A549 (cell line): ENCODE measurements around the gene TNFRSF11A. TPM values are rescaled to one million over a fixed set of nuclear protein-coding genes. Genes with fewer than 3 reads are reported as not detected.

ENCODE experiments used
- ATAC-seq, 2 experiments: fragments of 200-7000 bp in 1 of 2; fragments of >200 bp in 1 of 2; cut with Nextera tagmentation in 1 of 2; cut with Tn5 transposase in 1 of 2; 3 replicates each; pipeline versions ENCODE4 v1.8.0 to v1.9.1; 2018 to 2020; ENCODE audit warnings: mild to moderate bottlenecking in 1 of 2, moderate library complexity in 1 of 2
- CTCF ChIA-PET: fragments of 300-600 bp; sonication (Branson Sonifier 250); formaldehyde crosslinking; extraction: SDS; loops from one replicate; lab custom pipeline; 2021; ENCODE audit warnings: antibody characterized with exemption, inconsistent platforms; lab: Yijun Ruan, JAX
- POLR2A ChIA-PET: fragments of 350-600 bp; formaldehyde crosslinking; extraction: SDS; loops from one replicate; lab custom pipeline; 2021; ENCODE audit warnings: antibody characterized with exemption, inconsistent platforms; lab: Yijun Ruan, JAX
- DNase-seq, 2 experiments: peaks; one replicate each; pipeline versions ENCODE4 v3.0.0 to v3.0.0-alpha.2; 2011 to 2016; ENCODE audit warnings: low read depth in 1 of 2, low spot score in 1 of 2
- FAIRE-seq: peaks from 2 replicates; lab custom pipeline; 2011; peaks lifted over from hg19 to GRCh38; lab: Jason Lieb, UNC
- H3K27ac ChIP-seq, 2 experiments: fragments of >200 bp; sonication (Bioruptor Twin); formaldehyde crosslinking; 3 replicates each; pipeline ENCODE4 v1.5.1; 2016 to 2017
- H3K4me1 ChIP-seq: fragments of >200 bp; sonication (Bioruptor Twin); formaldehyde crosslinking; 3 replicates; pipeline ENCODE4 v1.6.1; 2016
- H3K4me2 ChIP-seq: fragments of >200 bp; sonication (Bioruptor Twin); formaldehyde crosslinking; 3 replicates; pipeline ENCODE4 v1.6.1; 2016
- H3K4me3 ChIP-seq: fragments of >200 bp; sonication (Bioruptor Twin); formaldehyde crosslinking; 3 replicates; pipeline ENCODE4 v1.5.1; 2016
- H3K9me3 ChIP-seq: fragments of >200 bp; sonication (Bioruptor Twin); formaldehyde crosslinking; 3 replicates; pipeline ENCODE4 v1.6.1; 2016
- CBX2 ChIP-seq: fragments of 200-600 bp; sonication (generic); IDR thresholded peaks from 2 replicates; pipeline ENCODE4 v1.6.1; 2016; ENCODE audit warnings: low read depth, mild to moderate bottlenecking, borderline replicate concordance
- CBX8 ChIP-seq: fragments of 200-600 bp; sonication (generic); IDR thresholded peaks from 2 replicates; pipeline ENCODE4 v1.6.1; 2016
- CHD2 ChIP-seq: fragments of 150-350 bp; IDR thresholded peaks from 2 replicates; pipeline ENCODE4 v1.6.1; 2014; ENCODE audit warnings: low read length; ENCODE audit not compliant: partially characterized antibody
- E2F6 ChIP-seq: IDR thresholded peaks from 2 replicates; pipeline ENCODE4 v1.6.1; 2012; ENCODE audit warnings: low read depth, borderline replicate concordance
- EHF ChIP-seq: fragments of 250-450 bp; sonication (Bioruptor Pico); IDR thresholded peaks from 2 replicates; pipeline ENCODE4 v1.5.0; 2020; ENCODE audit warnings: mild to moderate bottlenecking
- EHMT2 ChIP-seq: fragments of 200-600 bp; sonication (generic); IDR thresholded peaks from 2 replicates; pipeline ENCODE4 v1.6.1; 2016; ENCODE audit warnings: antibody characterized with exemption, low read depth, mild to moderate bottlenecking, moderate library complexity
- FOSL2 ChIP-seq, 2 experiments: fragments of 450-650 bp in 1 of 2; fragments of >200 bp in 1 of 2; sonication (Bioruptor Twin) in 1 of 2; formaldehyde crosslinking; IDR thresholded peaks; 2 replicates each; pipeline versions ENCODE4 v1.5.0 to v1.6.1; 2016 to 2020; ENCODE audit warnings: mild to moderate bottlenecking in 1 of 2, moderate library complexity in 1 of 2
- FOXS1 ChIP-seq: fragments of 250-450 bp; sonication (Bioruptor Pico); IDR thresholded peaks from 2 replicates; pipeline ENCODE4 v1.5.0; 2020; ENCODE audit warnings: mild to moderate bottlenecking, moderate library complexity
- HOXB13 ChIP-seq: fragments of 250-450 bp; sonication (Bioruptor Pico); IDR thresholded peaks from 2 replicates; pipeline ENCODE4 v1.5.0; 2020; ENCODE audit warnings: low read depth, mild to moderate bottlenecking, moderate library complexity
- HOXB5 ChIP-seq: fragments of 250-450 bp; sonication (Bioruptor Pico); IDR thresholded peaks from 2 replicates; pipeline ENCODE4 v1.5.0; 2020; ENCODE audit warnings: mild to moderate bottlenecking, moderate library complexity
- JUNB ChIP-seq: fragments of >200 bp; sonication (Bioruptor Twin); formaldehyde crosslinking; IDR thresholded peaks from 2 replicates; pipeline ENCODE4 v1.6.1; 2016
- KDM1A ChIP-seq: fragments of 200-600 bp; sonication (generic); IDR thresholded peaks from 2 replicates; pipeline ENCODE4 v1.6.1; 2016; ENCODE audit warnings: low read depth, mild to moderate bottlenecking
- MAFK ChIP-seq: fragments of 450-650 bp; IDR thresholded peaks from 2 replicates; pipeline ENCODE4 v1.6.1; 2014; ENCODE audit not compliant: partially characterized antibody
- MAZ ChIP-seq: fragments of 150-350 bp; IDR thresholded peaks from 2 replicates; pipeline ENCODE4 v1.6.1; 2014; ENCODE audit warnings: antibody characterized with exemption, low read depth, low read length, borderline replicate concordance
- MYC ChIP-seq: IDR thresholded peaks from 2 replicates; pipeline ENCODE4 v1.6.1; 2012; ENCODE audit warnings: mild to moderate bottlenecking, inconsistent platforms, low read length, improper control_type of control experiment, borderline replicate concordance
- NPAS2 ChIP-seq: fragments of 250-450 bp; sonication (Bioruptor Pico); IDR thresholded peaks from 2 replicates; pipeline ENCODE4 v1.8.0; 2022; ENCODE audit warnings: mild to moderate bottlenecking, moderate library complexity, borderline replicate concordance
- RARB ChIP-seq: fragments of 250-450 bp; sonication (Bioruptor Pico); IDR thresholded peaks from 2 replicates; pipeline ENCODE4 v1.8.0; 2021; ENCODE audit warnings: mild to moderate bottlenecking, moderate library complexity
- RCOR1 ChIP-seq: fragments of 150-350 bp; IDR thresholded peaks from 2 replicates; pipeline ENCODE4 v1.6.1; 2014; ENCODE audit warnings: antibody characterized with exemption, low read length, low read depth
- SREBF2 ChIP-seq: fragments of 450-650 bp; IDR thresholded peaks from 2 replicates; pipeline ENCODE4 v1.6.1; 2014; ENCODE audit warnings: mild to moderate bottlenecking, moderate library complexity
- TP53 ChIP-seq: fragments of 250-450 bp; sonication (Bioruptor Pico); IDR thresholded peaks from 2 replicates; pipeline ENCODE4 v1.5.0; 2021; ENCODE audit warnings: mild to moderate bottlenecking, moderate library complexity
- USF2 ChIP-seq: fragments of 450-650 bp; IDR thresholded peaks from 2 replicates; pipeline ENCODE4 v1.6.1; 2014; ENCODE audit warnings: antibody characterized with exemption
- ZNF302 ChIP-seq: fragments of 250-450 bp; sonication (Bioruptor Pico); IDR thresholded peaks from 2 replicates; pipeline ENCODE4 v1.9.0; 2021; ENCODE audit warnings: inconsistent platforms, mild to moderate bottlenecking, moderate library complexity
- WGBS: methylation state at CpG from one replicate; pipeline ENCODE4 v1.1.6; 2017; ENCODE audit errors: missing lambda C conversion rate; 5-methylcytosine and 5-hydroxymethylcytosine counted together
- polyA plus RNA-seq, 4 experiments: library from polyadenylated mRNA; depleted of rRNA in 3 of 4; stranded (reverse); fragments of >200 nt; fragmentation: RNase III in 1 of 4; extraction: RNeasy Plus Mini Kit Qiagen cat#74134 plus additional on column Dnase treatment in 1 of 4; gene quantifications; 2 replicates in 3 of 4; 3 replicates in 1 of 4; pipeline ENCODE4 v1.2.3, GENCODE V29; 2011 to 2017
- TF ChIP-seq, protein P1 (sequence below): fragments of 250-450 bp; sonication (Bioruptor Pico); IDR thresholded peaks from 2 replicates; pipeline ENCODE4 v1.5.0; 2020; ENCODE audit warnings: low read depth, mild to moderate bottlenecking, moderate library complexity
- TF ChIP-seq, protein P2 (sequence below): IDR thresholded peaks from 2 replicates; pipeline ENCODE4 v1.6.1; 2012
- TF ChIP-seq, protein P3 (sequence below): fragments of 150-350 bp; IDR thresholded peaks from 2 replicates; pipeline ENCODE4 v1.6.1; 2014; ENCODE audit warnings: low read depth, mild to moderate bottlenecking, low read length

Gene TNFRSF11A
- polyA plus RNA-seq, 2 of the 4 experiments (the other 2 are of a cell fraction): 1.9 to 4.0 TPM

- FAIRE-seq: no peak
- H3K4me3 ChIP-seq: no peak overlapping the region
- CTCF ChIA-PET: no interaction called here
- POLR2A ChIA-PET: no interaction called here
- TF ChIP-seq JUNB (no peak), CBX2 (no peak), EHF (CRISPR knock-in tag) (no peak), TP53 (no peak), RCOR1 (no peak), FOSL2 (IDR thresholded peaks at IDR 0.05) (no peak), FOSL2 (CRISPR knock-in tag; IDR thresholded peaks at IDR 0.05) (no peak), EHMT2 (no peak), HOXB13 (CRISPR knock-in tag) (no peak), FOXS1 (CRISPR knock-in tag) (no peak)
- TF ChIP-seq, protein P1, sequence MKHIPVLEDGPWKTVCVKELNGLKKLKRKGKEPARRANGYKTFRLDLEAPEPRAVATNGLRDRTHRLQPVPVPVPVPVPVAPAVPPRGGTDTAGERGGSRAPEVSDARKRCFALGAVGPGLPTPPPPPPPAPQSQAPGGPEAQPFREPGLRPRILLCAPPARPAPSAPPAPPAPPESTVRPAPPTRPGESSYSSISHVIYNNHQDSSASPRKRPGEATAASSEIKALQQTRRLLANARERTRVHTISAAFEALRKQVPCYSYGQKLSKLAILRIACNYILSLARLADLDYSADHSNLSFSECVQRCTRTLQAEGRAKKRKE (CRISPR knock-in tag): no peak
- TF ChIP-seq, protein P2, sequence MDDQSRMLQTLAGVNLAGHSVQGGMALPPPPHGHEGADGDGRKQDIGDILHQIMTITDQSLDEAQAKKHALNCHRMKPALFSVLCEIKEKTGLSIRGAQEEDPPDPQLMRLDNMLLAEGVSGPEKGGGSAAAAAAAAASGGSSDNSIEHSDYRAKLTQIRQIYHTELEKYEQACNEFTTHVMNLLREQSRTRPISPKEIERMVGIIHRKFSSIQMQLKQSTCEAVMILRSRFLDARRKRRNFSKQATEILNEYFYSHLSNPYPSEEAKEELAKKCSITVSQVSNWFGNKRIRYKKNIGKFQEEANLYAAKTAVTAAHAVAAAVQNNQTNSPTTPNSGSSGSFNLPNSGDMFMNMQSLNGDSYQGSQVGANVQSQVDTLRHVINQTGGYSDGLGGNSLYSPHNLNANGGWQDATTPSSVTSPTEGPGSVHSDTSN: no peak
- TF ChIP-seq, all 56 proteins: peak for 0
- no peak for DNase-seq
- no peak for ATAC-seq
- no peak overlapping the region for H3K27ac ChIP-seq
- H3K4me2 ChIP-seq: no peak overlapping the region
- H3K4me1 ChIP-seq: peaks cover 25% of the 10 kb centered on the region
- H3K9me3 ChIP-seq: no peaks in the 10 kb centered on the region
- WGBS: 88% methylated on average over 8 of the region's 8 CpGs
Measured at GRCh38 chr18:62331581-62332356, 6.7 kb downstream of the TNFRSF11A start.

- WGBS: 84% methylated on average over 3 of the region's 3 CpGs
- H3K9me3 ChIP-seq: no peaks in the 10 kb centered on the region
- ATAC-seq (no peak), DNase-seq (no peak), FAIRE-seq (no peak)
- TF ChIP-seq MAFK (no peak), USF2 (no peak), MAZ (no peak), CHD2 (no peak), CBX8 (no peak), HOXB5 (CRISPR knock-in tag) (no peak), EHMT2 (no peak), NPAS2 (no peak), JUNB (no peak), ZNF302 (CRISPR knock-in tag) (no peak), EHF (CRISPR knock-in tag) (no peak), RARB (no peak), MYC (no peak), SREBF2 (no peak), TP53 (no peak), KDM1A (no peak), E2F6 (no peak)
- TF ChIP-seq, protein P3, sequence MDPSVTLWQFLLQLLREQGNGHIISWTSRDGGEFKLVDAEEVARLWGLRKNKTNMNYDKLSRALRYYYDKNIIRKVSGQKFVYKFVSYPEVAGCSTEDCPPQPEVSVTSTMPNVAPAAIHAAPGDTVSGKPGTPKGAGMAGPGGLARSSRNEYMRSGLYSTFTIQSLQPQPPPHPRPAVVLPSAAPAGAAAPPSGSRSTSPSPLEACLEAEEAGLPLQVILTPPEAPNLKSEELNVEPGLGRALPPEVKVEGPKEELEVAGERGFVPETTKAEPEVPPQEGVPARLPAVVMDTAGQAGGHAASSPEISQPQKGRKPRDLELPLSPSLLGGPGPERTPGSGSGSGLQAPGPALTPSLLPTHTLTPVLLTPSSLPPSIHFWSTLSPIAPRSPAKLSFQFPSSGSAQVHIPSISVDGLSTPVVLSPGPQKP: no peak
- TF ChIP-seq, protein P1 (CRISPR knock-in tag): no peak
- POLR2A ChIA-PET: no interaction called here
- no peak overlapping the region for H3K4me2 ChIP-seq
- H3K27ac ChIP-seq: no peak overlapping the region
- H3K4me3 ChIP-seq: no peak overlapping the region
- CTCF ChIA-PET: no interaction called here
- H3K4me1 ChIP-seq: peaks cover 32% of the 10 kb centered on the region
Measured at GRCh38 chr18:62332431-62332830, 7.3 kb downstream of the TNFRSF11A start.
